Osteocyte (in vitro differentiated cells): ENCODE data around the gene POLR1G. TPM values are rescaled to one million over a fixed set of nuclear protein-coding genes. Genes with fewer than 3 reads are reported as not detected.

ENCODE experiments used
- DNase-seq: peaks from one replicate; pipeline ENCODE4 v3.0.0; 2021; ENCODE audit warnings: mixed read lengths; ENCODE audit not compliant: unreplicated experiment; ENCODE audit errors: extremely low spot score
- H3K27ac Mint-ChIP-seq: one replicate; pipeline ENCODE4 v1.8.0; 2021; ENCODE audit warnings: mild to moderate bottlenecking, mixed read lengths; ENCODE audit not compliant: unreplicated experiment
- H3K27me3 Mint-ChIP-seq: one replicate; pipeline ENCODE4 v1.8.0; 2021; ENCODE audit warnings: mixed read lengths; ENCODE audit not compliant: unreplicated experiment
- H3K36me3 Mint-ChIP-seq: one replicate; pipeline ENCODE4 v1.8.0; 2021; ENCODE audit warnings: mixed read lengths; ENCODE audit not compliant: unreplicated experiment
- H3K4me1 Mint-ChIP-seq: one replicate; pipeline ENCODE4 v1.8.0; 2021; ENCODE audit warnings: mixed read lengths; ENCODE audit not compliant: unreplicated experiment
- H3K4me3 Mint-ChIP-seq: one replicate; pipeline ENCODE4 v1.8.0; 2021; ENCODE audit warnings: mild to moderate bottlenecking, moderate library complexity, mixed read lengths; ENCODE audit not compliant: unreplicated experiment
- H3K9me3 Mint-ChIP-seq: one replicate; pipeline ENCODE4 v1.8.0; 2021; ENCODE audit warnings: mixed read lengths; ENCODE audit not compliant: unreplicated experiment
- CTCF ChIP-seq: fragments of 200-600 bp; sonication (generic); IDR thresholded peaks from 2 replicates; pipeline ENCODE4 v1.5.0; 2021; ENCODE audit warnings: antibody characterized with exemption, mild to moderate bottlenecking, moderate library complexity
- total RNA-seq: library from RNA; stranded (reverse); gene quantifications from 2 replicates; pipeline ENCODE4 v1.2.1, GENCODE V29; 2021

Gene POLR1G
- total RNA-seq, 1 donor from 2014 or later, result 7.6 TPM

GRCh38 chr19:45451131-45451849, 44.8 kb downstream of the POLR1G start:
- Mint-ChIP-seq H3K27ac (peak overlapping the region; percentile 99), H3K36me3 (no peaks in the 10 kb centered on the region), H3K4me3 (peak overlapping the region; percentile 85), H3K9me3 (no peaks in the 10 kb centered on the region), H3K4me1 (peaks cover 47% of the 10 kb centered on the region), H3K27me3 (no peaks in the 10 kb centered on the region)
- DNase-seq, result no peak
- no peak for TF ChIP-seq CTCF

DNA sequence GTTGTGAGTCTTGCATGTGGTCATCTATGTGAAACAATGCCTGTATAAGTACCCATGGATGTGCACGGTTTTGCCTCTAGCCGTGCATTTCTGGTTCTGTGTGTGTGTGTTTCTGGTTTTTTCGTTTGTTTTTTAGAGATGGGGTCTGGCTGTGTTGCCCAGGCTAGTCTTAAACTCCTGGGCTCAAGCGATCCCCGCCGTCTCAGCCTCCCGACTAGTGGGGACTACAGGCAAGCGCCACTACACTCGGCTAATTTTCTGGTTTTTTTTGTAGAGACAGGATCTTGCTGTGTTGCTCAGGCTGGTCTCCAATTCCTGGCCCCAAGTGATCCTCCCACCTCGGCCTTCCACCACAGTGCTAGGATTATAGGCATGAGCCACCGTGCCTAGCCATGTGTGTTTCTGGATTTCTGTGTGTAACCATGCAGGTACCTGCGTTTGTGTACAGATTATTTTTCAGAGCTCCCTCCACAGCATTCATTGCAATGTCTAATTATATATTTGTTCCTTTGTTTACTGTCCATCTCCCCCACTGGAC, 45.5 kb downstream of the POLR1G start:
- TF ChIP-seq CTCF, result no peak
- H3K36me3 Mint-ChIP-seq, result no peaks in the 10 kb centered on the region
- no peaks in the 10 kb centered on the region for H3K27me3 Mint-ChIP-seq
- no peak for DNase-seq
- H3K9me3 Mint-ChIP-seq, result no peaks in the 10 kb centered on the region
- H3K27ac Mint-ChIP-seq, result peak overlapping the region; percentile 99
- H3K4me1 Mint-ChIP-seq, result peaks cover 50% of the 10 kb centered on the region
- H3K4me3 Mint-ChIP-seq, result peak overlapping the region; percentile 85

GRCh38 chr19:45455707-45456499, 49.5 kb downstream of the POLR1G start:
- Mint-ChIP-seq H3K36me3 (no peaks in the 10 kb centered on the region), H3K9me3 (no peaks in the 10 kb centered on the region), H3K4me1 (peaks cover 38% of the 10 kb centered on the region), H3K27ac (peak overlapping the region; percentile 99), H3K27me3 (no peaks in the 10 kb centered on the region), H3K4me3 (peak overlapping the region; percentile 49)
- peak; percentile 99 for DNase-seq
- TF ChIP-seq CTCF, result no peak

- no peaks in the 10 kb centered on the region for H3K27me3 Mint-ChIP-seq
- H3K9me3 Mint-ChIP-seq, result no peaks in the 10 kb centered on the region
- peaks cover 33% of the 10 kb centered on the region for H3K4me1 Mint-ChIP-seq
- H3K36me3 Mint-ChIP-seq, result no peaks in the 10 kb centered on the region
- H3K4me3 Mint-ChIP-seq, result no peak overlapping the region
- DNase-seq, result no peak
- no peak for TF ChIP-seq CTCF
- H3K27ac Mint-ChIP-seq, result peak overlapping the region; percentile 99
These were observed 50.0 kb downstream of the POLR1G start for GRCh38 chr19:45456500-45456815.

DNA sequence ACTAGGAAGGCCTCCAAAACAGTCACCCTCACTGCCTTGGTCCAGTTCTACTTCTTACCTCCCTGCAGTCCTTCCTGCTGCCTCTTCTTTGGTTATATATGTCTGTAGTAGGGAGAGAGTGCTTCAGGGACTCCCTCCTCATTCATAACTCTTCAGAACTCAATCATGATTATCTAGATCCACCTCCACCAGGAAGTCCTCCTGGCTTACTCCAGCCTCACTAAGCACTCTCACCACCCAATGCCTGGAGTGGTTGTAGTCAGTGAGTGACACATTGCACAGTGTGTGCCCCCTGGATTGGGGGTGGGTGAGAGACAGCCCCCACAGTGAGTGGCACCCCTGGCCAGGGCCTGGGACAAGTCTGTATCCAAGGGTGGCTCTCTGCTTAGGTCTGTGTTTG, 51.3 kb downstream of the POLR1G start:
- Mint-ChIP-seq H3K4me1 (peaks cover 29% of the 10 kb centered on the region), H3K9me3 (no peaks in the 10 kb centered on the region), H3K27me3 (no peaks in the 10 kb centered on the region), H3K36me3 (no peaks in the 10 kb centered on the region), H3K27ac (no peak overlapping the region), H3K4me3 (no peak overlapping the region)
- no peak for DNase-seq
- TF ChIP-seq CTCF, result no peak
